Sigmoid colon (tissue), 7 donors: ENCODE measurements around the gene RGS21. TPM values are rescaled to one million over a fixed set of nuclear protein-coding genes. Genes with fewer than 3 reads are reported as not detected.
A peak's percentile ranks its signal among the peaks of the same experiment; 100 is the strongest.
"Not testable (repeated sequence)": the region's sequence is repeated elsewhere in the genome, so short reads cannot be mapped to it uniquely, and the experiment has no call there.

Experiments used
- DNase-seq: peaks from one replicate; pipeline ENCODE4 v3.0.0-alpha.2; 2019
- H3K27ac ChIP-seq, 4 donors: fragments of 200-600 bp; sonication (generic); one replicate each; pipeline ENCODE4 v1.5.1; 2016 to 2019; ENCODE audit warnings: mild to moderate bottlenecking in 1 of 4
- H3K27me3 ChIP-seq, 3 donors: fragments of 200-600 bp; sonication (generic); one replicate each; pipeline ENCODE4 v1.5.1; 2019; ENCODE audit warnings: mild to moderate bottlenecking in 1 of 3
- H3K36me3 ChIP-seq, 4 donors: fragments of 200-600 bp; sonication (generic); one replicate each; pipeline ENCODE4 v1.5.1; 2016 to 2019
- H3K4me1 ChIP-seq, 4 donors: fragments of 200-600 bp; sonication (generic); one replicate each; pipeline ENCODE4 v1.5.1; 2017 to 2019
- H3K4me3 ChIP-seq, 4 donors: fragments of 200-600 bp; sonication (generic); one replicate each; pipeline ENCODE4 v1.5.1; 2017 to 2019; ENCODE audit warnings: mild to moderate bottlenecking in 2 of 4, moderate library complexity in 1 of 4
- H3K9me3 ChIP-seq, 4 donors: fragments of 200-600 bp in 3 of 4; sonication (generic) in 3 of 4; one replicate each; pipeline versions ENCODE4 v1.5.1 to v1.6.1; 2013 to 2019
- CTCF ChIP-seq, 4 experiments: fragments of 450-650 bp in 3 of 4; fragments of 200-600 bp in 1 of 4; IDR thresholded peaks; one replicate each; pipeline ENCODE4 v1.5.1; 2016 to 2019; ENCODE audit warnings: antibody characterized with exemption in 4 of 4, mild to moderate bottlenecking in 3 of 4, moderate library complexity in 2 of 4
- EP300 ChIP-seq, 4 donors: sonication (generic); formaldehyde crosslinking; IDR thresholded peaks; one replicate each; pipeline ENCODE4 v1.6.1; 2017; ENCODE audit warnings: antibody characterized with exemption in 4 of 4
- POLR2A ChIP-seq, 2 donors: fragments of 450-650 bp; IDR thresholded peaks; one replicate each; pipeline ENCODE4 v1.6.1; 2016; ENCODE audit warnings: antibody characterized with exemption in 2 of 2, mild to moderate bottlenecking in 2 of 2, moderate library complexity in 2 of 2
- POLR2AphosphoS5 ChIP-seq, 4 donors: sonication (generic); formaldehyde crosslinking; IDR thresholded peaks; one replicate each; pipeline ENCODE4 v1.6.1; 2017; ENCODE audit warnings: antibody characterized with exemption in 4 of 4
- WGBS, 2 donors: extraction: QIAGEN DNeasy Blood & Tissue Kit; methylation state at CpG; one replicate each; pipeline ENCODE4 v1.1.7; 2013; 5-methylcytosine and 5-hydroxymethylcytosine counted together
- intact Hi-C: fragments of 100-400 bp; cut with DNase I; formaldehyde crosslinking; loops from one replicate; pipeline ENCODE4 v1.15.1; 2023
- polyA plus RNA-seq, 3 donors: library from polyadenylated mRNA; stranded (reverse); fragments of 200-250 nt; gene quantifications; one replicate each; pipeline ENCODE4 v1.2.3, GENCODE V29; 2013
- total RNA-seq, 4 donors: library from RNA; depleted of rRNA; stranded (reverse); fragments of >200 nt; gene quantifications; one replicate each; pipeline ENCODE4 v1.1.0, GENCODE V29; 2016
- donor health status: healthy with polysubstance abuse.
- donor health status: Bipolar disorder and iron deficiency.
- donor health status: healthy.

Gene RGS21
- total and polyA plus RNA-seq, 7 donors = not detected

- H3K4me1 ChIP-seq = no peaks in the 10 kb centered on the region
- no peaks in the 10 kb centered on the region for H3K27me3 ChIP-seq
- WGBS, 2 donors = 67 to 84% methylated on average over 3 of the region's 3 CpGs
- H3K36me3 ChIP-seq = no peaks in the 10 kb centered on the region
- no peaks in the 10 kb centered on the region for H3K9me3 ChIP-seq
- TF ChIP-seq POLR2A (IDR thresholded peaks at IDR 0.05) = no peak
- no peak for TF ChIP-seq EP300 (IDR thresholded peaks at IDR 0.05)
- no peak for TF ChIP-seq CTCF (IDR thresholded peaks at IDR 0.05)
- no peak for TF ChIP-seq POLR2AphosphoS5 (IDR thresholded peaks at IDR 0.05)
- H3K4me3 ChIP-seq = no peak overlapping the region
- no peak overlapping the region for H3K27ac ChIP-seq
- intact Hi-C loops = no loop called here
- no peak for DNase-seq
These were observed 42.2 kb upstream of the RGS21 start for GRCh38 chr1:192274588-192274987.

GRCh38 chr1:192277635-192278034 is 39.2 kb upstream of the RGS21 start:
- Histone ChIP-seq H3K4me1 (no peaks in the 10 kb centered on the region), H3K4me3 (no peak overlapping the region), H3K9me3 (peaks cover 0 to 2% (median 0%) of the 10 kb centered on the region in 4 donors), H3K27me3 (no peaks in the 10 kb centered on the region), H3K36me3 (no peaks in the 10 kb centered on the region), H3K27ac (no peak overlapping the region)
- intact Hi-C loops = no loop called here
- DNase-seq = no peak
- no peak for TF ChIP-seq CTCF (IDR thresholded peaks at IDR 0.05)
- no peak for TF ChIP-seq EP300 (IDR thresholded peaks at IDR 0.05)
- TF ChIP-seq POLR2AphosphoS5 (IDR thresholded peaks at IDR 0.05) = no peak
- TF ChIP-seq POLR2A (IDR thresholded peaks at IDR 0.05) = no peak
- 51 to 67% methylated on average over 1 of the region's 1 CpG for WGBS, 2 donors

- no peaks in the 10 kb centered on the region for H3K4me1 ChIP-seq
- TF ChIP-seq EP300 (IDR thresholded peaks at IDR 0.05) = no peak
- no peaks in the 10 kb centered on the region for H3K36me3 ChIP-seq
- peaks cover 0 to 2% (median 0%) of the 10 kb centered on the region in 4 donors for H3K9me3 ChIP-seq
- intact Hi-C loops = no loop called here
- H3K4me3 ChIP-seq = no peak overlapping the region
- no peak overlapping the region for H3K27ac ChIP-seq
- H3K27me3 ChIP-seq = no peaks in the 10 kb centered on the region
- no peak for DNase-seq
- 70 to 81% methylated on average over 2 of the region's 2 CpGs for WGBS, 2 donors
These were observed 31.9 kb upstream of the RGS21 start for GRCh38 chr1:192284927-192285326.

- Histone ChIP-seq H3K4me1 (no peaks in the 10 kb centered on the region), H3K4me3 (no peak overlapping the region), H3K27ac (no peak overlapping the region), H3K27me3 (no peaks in the 10 kb centered on the region), H3K9me3 (no peaks in the 10 kb centered on the region), H3K36me3 (no peaks in the 10 kb centered on the region)
- intact Hi-C loops = no loop called here
- no peak for DNase-seq
- WGBS, 2 donors = 38 to 80% methylated on average over 1 of the region's 1 CpG
- TF ChIP-seq CTCF (IDR thresholded peaks at IDR 0.05) (no peak), POLR2A (IDR thresholded peaks at IDR 0.05) (no peak), POLR2AphosphoS5 (IDR thresholded peaks at IDR 0.05) (no peak), EP300 (IDR thresholded peaks at IDR 0.05) (no peak)
These were observed 13.8 kb upstream of the RGS21 start for GRCh38 chr1:192303029-192303428.

GRCh38 chr1:192308314-192308713 is 8.5 kb upstream of the RGS21 start:
- intact Hi-C loops, H3K36me3 ChIP-seq, H3K9me3 ChIP-seq, H3K27me3 ChIP-seq, H3K27ac ChIP-seq, DNase-seq, H3K4me1 ChIP-seq, H3K4me3 ChIP-seq: not testable (repeated sequence)
- WGBS, 2 donors = 91 to 94% methylated on average over 2 of the region's 2 CpGs

GRCh38 chr1:192311281-192311680 is 5.5 kb upstream of the RGS21 start:
- intact Hi-C loops = no loop called here
- WGBS, 2 donors = 35 to 76% methylated on average over 1 of the region's 1 CpG
- no peak for DNase-seq

More at GRCh38 chr1:192311281-192311680, 5.5 kb upstream of the RGS21 start:
- H3K27ac ChIP-seq = no peak overlapping the region
- TF ChIP-seq CTCF (IDR thresholded peaks at IDR 0.05) (peak in 1 of 4 experiments; percentile 51), EP300 (IDR thresholded peaks at IDR 0.05) (no peak)
- no peaks in the 10 kb centered on the region for H3K4me1 ChIP-seq
- no peaks in the 10 kb centered on the region for H3K27me3 ChIP-seq
- H3K36me3 ChIP-seq = no peaks in the 10 kb centered on the region
- H3K4me3 ChIP-seq = no peak overlapping the region
- H3K9me3 ChIP-seq = no peaks in the 10 kb centered on the region
